Prostate gland (tissue), 2 donors: ENCODE measurements around the gene CCSER2. TPM values are rescaled to one million over a fixed set of nuclear protein-coding genes. Genes with fewer than 3 reads are reported as not detected.
"Not testable (repeated sequence)": the region's sequence is repeated elsewhere in the genome, so short reads cannot be mapped to it uniquely, and the experiment has no call there.

Experiments used
- DNase-seq: peaks from one replicate; pipeline ENCODE4 v3.0.0-alpha.2; 2019; ENCODE audit warnings: low spot score
- H3K27ac ChIP-seq, 2 donors: fragments of 200-600 bp; sonication (generic); 2 replicates each; pipeline ENCODE4 v1.5.1; 2017 to 2019
- H3K27me3 ChIP-seq: fragments of 200-600 bp; sonication (generic); replicated peaks from 2 replicates; pipeline ENCODE4 v1.5.1; 2019; ENCODE audit not compliant: insufficient read depth
- H3K36me3 ChIP-seq, 2 donors: fragments of 200-600 bp; sonication (generic); 1 replicate in 1 of 2; 2 replicates in 1 of 2; pipeline versions ENCODE4 v1.5.1 to v1.8.1; 2017 to 2019
- H3K4me1 ChIP-seq: fragments of 200-600 bp; sonication (generic); replicated peaks from 2 replicates; pipeline ENCODE4 v1.5.1; 2019
- H3K4me3 ChIP-seq, 2 donors: fragments of 200-600 bp; sonication (generic); 2 replicates each; pipeline ENCODE4 v1.5.1; 2017 to 2019
- H3K9me3 ChIP-seq: fragments of 200-600 bp; sonication (generic); 2 replicates; pipeline ENCODE4 v1.5.1; 2017
- CTCF ChIP-seq, 4 experiments: fragments of 200-600 bp in 2 of 4; fragments of 450-650 bp in 2 of 4; sonication (generic) in 2 of 4; IDR thresholded peaks; 1 replicate in 3 of 4; 2 replicates in 1 of 4; pipeline ENCODE4 v1.5.1; 2016 to 2019; ENCODE audit warnings: antibody characterized with exemption in 4 of 4, mild to moderate bottlenecking in 2 of 4, moderate library complexity in 2 of 4
- POLR2A ChIP-seq: fragments of 450-650 bp; IDR thresholded peaks from one replicate; pipeline ENCODE4 v1.6.1; 2016; ENCODE audit warnings: antibody characterized with exemption, mild to moderate bottlenecking
- POLR2AphosphoS5 ChIP-seq: sonication (generic); formaldehyde crosslinking; IDR thresholded peaks from one replicate; pipeline ENCODE4 v1.6.1; 2017; ENCODE audit warnings: antibody characterized with exemption
- WGBS: methylation state at CpG from one replicate; pipeline ENCODE4 v1.1.5; 2018; 5-methylcytosine and 5-hydroxymethylcytosine counted together
- intact Hi-C: fragments of 100-400 bp; cut with DNase I; formaldehyde crosslinking; loops from one replicate; pipeline ENCODE4 v1.14.2; 2022
- total RNA-seq, 2 donors: library from RNA; depleted of rRNA; stranded (reverse); fragments of >200 nt; gene quantifications; one replicate each; pipeline ENCODE4 v1.1.0, GENCODE V29; 2016

CCSER2 gene
- total RNA-seq, 2 donors from 2014 or later, result 30.4 to 53.6 TPM

- TF ChIP-seq CTCF (IDR thresholded peaks at IDR 0.05) (no peak), POLR2A (no peak), POLR2AphosphoS5 (no peak)
- H3K27ac ChIP-seq, result no peak overlapping the region
- H3K4me3 ChIP-seq, result no peak overlapping the region
- intact Hi-C loops, result no loop called here
- H3K4me1 ChIP-seq, result no peaks in the 10 kb centered on the region
- H3K27me3 ChIP-seq, result no peaks in the 10 kb centered on the region
- WGBS, result 90% methylated on average over 8 of the region's 8 CpGs
- DNase-seq, result no peak
- H3K9me3 ChIP-seq, result no peaks in the 10 kb centered on the region
- no peaks in the 10 kb centered on the region for H3K36me3 ChIP-seq
Observed at GRCh38 chr10:84311576-84311975, 16.8 kb upstream of the CCSER2 start.

GRCh38 chr10:84312816-84313215, 15.6 kb upstream of the CCSER2 start:
- intact Hi-C loops, result no loop called here
- 87% methylated on average over 2 of the region's 2 CpGs for WGBS
- TF ChIP-seq POLR2A (no peak), POLR2AphosphoS5 (no peak), CTCF (IDR thresholded peaks at IDR 0.05) (no peak)
- Histone ChIP-seq H3K27ac (no peak overlapping the region), H3K4me3 (no peak overlapping the region), H3K36me3 (no peaks in the 10 kb centered on the region), H3K9me3 (no peaks in the 10 kb centered on the region), H3K27me3 (no peaks in the 10 kb centered on the region), H3K4me1 (no peaks in the 10 kb centered on the region)
- DNase-seq, result no peak

GRCh38 chr10:84314275-84314674, 14.1 kb upstream of the CCSER2 start:
- Histone ChIP-seq H3K36me3 (no peaks in the 10 kb centered on the region), H3K4me3 (no peak overlapping the region), H3K27ac (no peak overlapping the region), H3K27me3 (no peaks in the 10 kb centered on the region), H3K4me1 (no peaks in the 10 kb centered on the region), H3K9me3 (no peaks in the 10 kb centered on the region)
- WGBS, result 91% methylated on average over 5 of the region's 5 CpGs
- intact Hi-C loops, result no loop called here
- no peak for DNase-seq
- TF ChIP-seq CTCF (IDR thresholded peaks at IDR 0.05) (no peak), POLR2AphosphoS5 (no peak), POLR2A (no peak)

- Histone ChIP-seq H3K9me3 (no peaks in the 10 kb centered on the region), H3K27me3 (no peaks in the 10 kb centered on the region), H3K27ac (no peak overlapping the region), H3K4me3 (no peak overlapping the region), H3K4me1 (no peaks in the 10 kb centered on the region), H3K36me3 (no peaks in the 10 kb centered on the region)
- 44% methylated on average over 2 of the region's 2 CpGs for WGBS
- TF ChIP-seq CTCF (IDR thresholded peaks at IDR 0.05) (no peak), POLR2A (no peak), POLR2AphosphoS5 (no peak)
- no peak for DNase-seq
- intact Hi-C loops, result no loop called here
Observed at GRCh38 chr10:84317174-84317573, 11.2 kb upstream of the CCSER2 start.

GRCh38 chr10:84321902-84322301, 6.5 kb upstream of the CCSER2 start:
- Histone ChIP-seq H3K27ac (no peak overlapping the region), H3K9me3 (no peaks in the 10 kb centered on the region), H3K4me3 (no peak overlapping the region), H3K27me3 (no peaks in the 10 kb centered on the region), H3K4me1 (no peaks in the 10 kb centered on the region), H3K36me3 (no peaks in the 10 kb centered on the region)
- TF ChIP-seq POLR2AphosphoS5 (no peak), POLR2A (no peak), CTCF (IDR thresholded peaks at IDR 0.05) (no peak)
- intact Hi-C loops, result no loop called here
- no peak for DNase-seq

- DNase-seq, H3K27ac ChIP-seq, H3K27me3 ChIP-seq, H3K9me3 ChIP-seq, H3K4me3 ChIP-seq, intact Hi-C loops, H3K36me3 ChIP-seq, H3K4me1 ChIP-seq: not testable (repeated sequence)
- WGBS, result 50% methylated on average over 1 of the region's 1 CpG
Observed at GRCh38 chr10:84323566-84323965, 4.8 kb upstream of the CCSER2 start.

- H3K27ac ChIP-seq, H3K9me3 ChIP-seq, H3K4me3 ChIP-seq, H3K27me3 ChIP-seq, H3K36me3 ChIP-seq, DNase-seq, H3K4me1 ChIP-seq: not testable (repeated sequence)
- WGBS, result 90% methylated on average over 9 of the region's 9 CpGs
- intact Hi-C loops, result loop anchor here (5.0 kb wide), 1 partner anchor 190 kb away; the partner anchor contains the start of gene GHITM
Observed at GRCh38 chr10:84326995-84327394, 1.4 kb upstream of the CCSER2 start.
